C4-2B (cell line): ENCODE measurements around the gene COL4A1.

ENCODE experiments used
- ZFX ChIP-seq: fragments of 450-650 bp; IDR thresholded peaks from 2 replicates; pipeline ENCODE4 v1.6.1; 2017
- TF ChIP-seq, protein P1 (sequence below): fragments of 450-650 bp; conservative IDR thresholded peaks from 2 replicates; pipeline ENCODE4 v1.5.1; 2017; ENCODE audit warnings: mild to moderate bottlenecking

GRCh38 chr13:110329798-110330461 lies 23.0 kb upstream of the COL4A1 start:
- TF ChIP-seq, protein P1, sequence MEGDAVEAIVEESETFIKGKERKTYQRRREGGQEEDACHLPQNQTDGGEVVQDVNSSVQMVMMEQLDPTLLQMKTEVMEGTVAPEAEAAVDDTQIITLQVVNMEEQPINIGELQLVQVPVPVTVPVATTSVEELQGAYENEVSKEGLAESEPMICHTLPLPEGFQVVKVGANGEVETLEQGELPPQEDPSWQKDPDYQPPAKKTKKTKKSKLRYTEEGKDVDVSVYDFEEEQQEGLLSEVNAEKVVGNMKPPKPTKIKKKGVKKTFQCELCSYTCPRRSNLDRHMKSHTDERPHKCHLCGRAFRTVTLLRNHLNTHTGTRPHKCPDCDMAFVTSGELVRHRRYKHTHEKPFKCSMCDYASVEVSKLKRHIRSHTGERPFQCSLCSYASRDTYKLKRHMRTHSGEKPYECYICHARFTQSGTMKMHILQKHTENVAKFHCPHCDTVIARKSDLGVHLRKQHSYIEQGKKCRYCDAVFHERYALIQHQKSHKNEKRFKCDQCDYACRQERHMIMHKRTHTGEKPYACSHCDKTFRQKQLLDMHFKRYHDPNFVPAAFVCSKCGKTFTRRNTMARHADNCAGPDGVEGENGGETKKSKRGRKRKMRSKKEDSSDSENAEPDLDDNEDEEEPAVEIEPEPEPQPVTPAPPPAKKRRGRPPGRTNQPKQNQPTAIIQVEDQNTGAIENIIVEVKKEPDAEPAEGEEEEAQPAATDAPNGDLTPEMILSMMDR = no peak
- no peak for TF ChIP-seq ZFX
